NCI-H1417 (cell line): ENCODE results near the gene NR6A1.

Source experiments
- DNase-seq, 3 experiments: peaks; one replicate each; lab custom pipeline; 2025; lab: John Stamatoyannopoulos, UW

Gene NR6A1

GRCh38 chr9:124771021-124771866, at the start of gene NR6A1:
Gene NR6A1 (minus strand): TSS chr9:124771311.
- DNase-seq = peak; percentile 91 to 100 (median 100)

- DNase-seq = peak in 1 of 3 experiments; percentile 40
Observed at GRCh38 chr9:124818431-124819281, 47.5 kb upstream of the NR6A1 start.

GRCh38 chr9:124815601-124816000, 44.5 kb upstream of the NR6A1 start:
- no peak for DNase-seq

- no peak for DNase-seq
Observed at GRCh38 chr9:124814164-124814535, 43.0 kb upstream of the NR6A1 start.

GRCh38 chr9:124813501-124814163, 42.5 kb upstream of the NR6A1 start:
- no peak for DNase-seq

- DNase-seq = peak in 1 of 3 experiments; percentile 11
Observed at GRCh38 chr9:124813041-124813440, 41.9 kb upstream of the NR6A1 start.

- no peak for DNase-seq
Observed at GRCh38 chr9:124812441-124812876, 41.3 kb upstream of the NR6A1 start.

GRCh38 chr9:124810663-124811355, 39.7 kb upstream of the NR6A1 start:
- no peak for DNase-seq

GRCh38 chr9:124809741-124810500, 38.8 kb upstream of the NR6A1 start:
- no peak for DNase-seq

- DNase-seq = no peak
Observed at GRCh38 chr9:124809211-124809610, 38.1 kb upstream of the NR6A1 start.

- DNase-seq = no peak
Observed at GRCh38 chr9:124808246-124808956, 37.3 kb upstream of the NR6A1 start.

- DNase-seq = no peak
Observed at GRCh38 chr9:124805186-124805585, 34.1 kb upstream of the NR6A1 start.

GRCh38 chr9:124803911-124804310, 32.8 kb upstream of the NR6A1 start:
- DNase-seq = no peak

GRCh38 chr9:124802426-124802825, 31.3 kb upstream of the NR6A1 start:
- no peak for DNase-seq

GRCh38 chr9:124801356-124801755, 30.2 kb upstream of the NR6A1 start:
- no peak for DNase-seq

- DNase-seq = no peak
Observed at GRCh38 chr9:124800306-124801259, 29.5 kb upstream of the NR6A1 start.

- DNase-seq = peak in 1 of 3 experiments; percentile 15
Observed at GRCh38 chr9:124799274-124800006, 28.3 kb upstream of the NR6A1 start.

GRCh38 chr9:124797343-124798103, 26.4 kb upstream of the NR6A1 start:
- no peak for DNase-seq
